Astrocyte (in vitro differentiated cells and primary cell): ENCODE measurements around the gene KCND2.
"Not testable (repeated sequence)": the region's sequence is repeated elsewhere in the genome, so short reads cannot be mapped to it uniquely, and the experiment has no call there.

ENCODE experiments used
- CTCF ChIP-seq: IDR thresholded peaks from 2 replicates; pipeline ENCODE4 v1.5.1; 2011; ENCODE audit warnings: low read depth, mild to moderate bottlenecking, inconsistent platforms, low read length, moderate library complexity; ENCODE audit not compliant: insufficient read depth
- EZH2 ChIP-seq: IDR thresholded peaks from 2 replicates; pipeline ENCODE4 v1.6.1; 2012; ENCODE audit warnings: mild to moderate bottlenecking, low read length, inconsistent platforms; ENCODE audit not compliant: insufficient read depth

GRCh38 chr7:120781924-120782323 is 508.9 kb downstream of the KCND2 start:
- not testable (repeated sequence) for TF ChIP-seq CTCF, EZH2
